Measurements from ENCODE around the gene SLC37A2.
"Not testable (repeated sequence)": the region's sequence is repeated elsewhere in the genome, so short reads cannot be mapped to it uniquely, and the experiment has no call there.

Gene SLC37A2

DNA sequence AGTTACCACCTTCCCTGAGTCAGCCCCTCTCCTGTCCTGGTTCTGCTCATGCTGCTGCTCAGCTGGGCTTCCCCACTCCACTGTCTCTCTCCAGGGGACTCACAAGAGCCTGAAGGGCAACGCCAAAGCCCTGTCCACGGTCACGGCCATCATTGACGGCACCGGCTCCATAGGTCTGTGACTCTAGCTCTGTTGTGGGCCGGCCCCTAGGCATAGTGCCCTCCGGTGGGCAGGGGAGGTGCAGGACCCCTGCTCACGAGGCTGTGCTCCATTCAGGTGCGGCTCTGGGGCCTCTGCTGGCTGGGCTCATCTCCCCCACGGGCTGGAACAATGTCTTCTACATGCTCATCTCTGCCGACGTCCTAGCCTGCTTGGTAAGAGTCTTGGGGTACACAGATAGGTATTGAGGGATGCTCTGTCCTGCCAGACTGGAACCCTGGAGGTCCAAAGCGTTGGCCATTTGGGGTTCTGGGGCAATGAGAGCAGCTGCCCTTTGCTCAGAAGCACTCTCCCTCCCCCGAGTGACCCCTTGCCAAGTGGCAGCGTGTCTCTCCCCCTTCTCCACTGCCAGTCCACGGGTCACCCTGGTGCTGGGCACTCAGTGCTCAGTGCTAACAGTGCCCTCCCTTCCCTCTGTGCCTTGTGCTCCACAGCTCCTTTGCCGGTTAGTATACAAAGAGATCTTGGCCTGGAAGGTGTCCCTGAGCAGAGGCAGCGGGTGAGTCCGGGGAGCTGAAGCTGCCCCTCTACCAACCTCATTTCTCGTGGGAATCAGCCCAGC lies 22.4 kb downstream of the SLC37A2 start:
- no peak for DNase-seq

GRCh38 chr11:125086633-125087296 lies 23.7 kb downstream of the SLC37A2 start:
- DNase-seq, result no peak

DNA sequence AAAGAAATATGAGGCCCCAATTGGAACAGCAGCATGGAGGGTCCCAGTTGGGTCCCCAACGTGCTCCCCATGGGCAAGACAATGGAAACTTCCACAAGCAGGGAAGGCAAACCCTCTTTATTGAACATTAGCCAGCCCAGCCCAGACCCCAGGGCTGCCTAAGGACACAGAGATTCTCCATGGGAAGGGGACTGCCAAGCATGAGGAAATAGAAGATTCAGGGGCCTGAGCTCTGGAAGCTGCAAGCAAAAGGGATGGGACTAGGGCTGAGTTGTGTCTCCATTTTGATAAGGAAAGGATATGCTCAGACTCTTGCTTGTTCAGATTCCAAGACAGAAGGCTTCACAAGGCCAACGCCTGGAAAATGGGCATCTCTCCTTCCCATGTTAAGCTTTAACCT lies 25.0 kb downstream of the SLC37A2 start:
- DNase-seq, result no peak

DNA sequence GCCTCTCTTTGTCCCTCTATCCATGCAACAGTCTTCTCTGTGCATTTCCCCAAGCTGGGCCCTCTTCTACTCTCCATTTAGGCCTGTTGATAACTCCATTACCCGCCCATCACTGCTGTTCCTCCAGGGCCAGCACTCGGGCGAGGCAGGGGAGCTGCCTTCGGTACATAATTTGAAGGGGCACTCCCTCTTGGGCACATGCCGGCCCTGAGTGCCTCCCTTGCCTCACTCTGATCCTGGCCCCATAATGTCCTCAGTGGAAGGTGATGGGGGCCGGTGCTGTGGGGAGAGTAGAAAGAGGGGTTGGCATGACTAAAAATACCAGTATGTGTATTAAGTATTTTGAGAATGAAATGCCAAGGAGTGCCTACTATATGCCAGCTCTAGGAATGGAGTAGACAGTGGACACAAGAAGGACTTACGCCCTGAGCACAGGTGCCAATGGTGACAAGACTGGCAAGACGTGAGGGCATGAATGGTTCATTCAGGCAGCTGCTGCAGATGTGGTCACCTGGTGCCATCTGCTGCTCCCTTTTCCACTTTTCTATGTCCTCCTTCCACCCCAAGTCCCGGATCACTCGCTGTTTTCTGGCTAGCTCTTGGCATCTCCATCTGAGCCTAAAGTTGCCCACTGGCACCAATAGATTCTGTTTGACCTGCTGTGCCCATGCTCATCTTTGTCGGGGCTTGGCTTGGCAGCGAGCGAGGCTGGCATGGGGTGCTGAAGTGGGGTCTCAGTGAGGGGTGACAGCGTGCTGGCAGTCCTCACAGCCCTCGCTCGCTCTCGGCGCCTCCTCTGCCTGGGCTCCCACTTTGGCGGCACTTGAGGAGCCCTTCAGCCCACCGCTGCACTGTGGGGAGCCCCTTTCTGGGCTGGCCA lies 25.7 kb downstream of the SLC37A2 start:
- DNase-seq, result no peak

DNA sequence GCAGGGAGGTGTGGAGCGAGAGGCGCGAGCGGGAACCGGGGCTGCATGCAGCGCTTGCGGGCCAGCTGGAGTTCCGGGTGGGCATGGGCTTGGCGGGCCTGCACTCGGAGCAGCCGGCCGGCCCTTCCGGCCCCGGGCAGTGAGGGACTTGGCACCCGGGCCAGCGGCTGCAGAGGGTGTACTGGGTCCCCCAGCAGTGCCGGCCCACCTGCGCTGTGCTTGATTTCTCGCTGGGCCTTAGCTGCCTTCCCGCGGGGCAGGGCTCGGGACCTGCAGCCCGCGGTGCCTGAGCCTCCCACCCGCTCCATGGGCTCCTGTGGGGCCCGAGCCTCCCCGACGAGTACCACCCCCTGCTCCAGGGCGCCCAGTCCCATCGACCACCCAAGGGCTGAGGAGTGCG lies 26.4 kb downstream of the SLC37A2 start:
- DNase-seq, result not testable (repeated sequence)

DNA sequence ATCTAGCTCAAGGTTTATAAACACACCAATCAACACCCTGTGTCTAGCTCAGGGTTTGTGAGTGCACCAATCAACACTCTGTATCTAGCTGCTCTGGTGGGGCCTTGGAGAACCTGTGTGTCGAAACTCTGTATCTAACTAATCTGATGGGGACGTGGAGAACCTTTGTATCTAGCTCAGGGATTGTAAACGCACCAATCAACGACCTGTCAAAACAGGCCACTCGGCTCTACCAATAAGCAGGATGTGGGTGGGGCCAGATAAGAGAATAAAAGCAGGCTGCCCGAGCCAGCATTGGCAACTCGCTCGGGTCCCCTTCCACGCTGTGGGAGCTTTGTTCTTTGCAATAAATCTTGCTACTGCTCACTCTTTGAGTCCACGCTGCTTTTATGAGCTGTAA lies 27.0 kb downstream of the SLC37A2 start:
- DNase-seq, result not testable (repeated sequence)

GRCh38 chr11:125090816-125091215 lies 27.7 kb downstream of the SLC37A2 start:
- DNase-seq, result no peak

DNA sequence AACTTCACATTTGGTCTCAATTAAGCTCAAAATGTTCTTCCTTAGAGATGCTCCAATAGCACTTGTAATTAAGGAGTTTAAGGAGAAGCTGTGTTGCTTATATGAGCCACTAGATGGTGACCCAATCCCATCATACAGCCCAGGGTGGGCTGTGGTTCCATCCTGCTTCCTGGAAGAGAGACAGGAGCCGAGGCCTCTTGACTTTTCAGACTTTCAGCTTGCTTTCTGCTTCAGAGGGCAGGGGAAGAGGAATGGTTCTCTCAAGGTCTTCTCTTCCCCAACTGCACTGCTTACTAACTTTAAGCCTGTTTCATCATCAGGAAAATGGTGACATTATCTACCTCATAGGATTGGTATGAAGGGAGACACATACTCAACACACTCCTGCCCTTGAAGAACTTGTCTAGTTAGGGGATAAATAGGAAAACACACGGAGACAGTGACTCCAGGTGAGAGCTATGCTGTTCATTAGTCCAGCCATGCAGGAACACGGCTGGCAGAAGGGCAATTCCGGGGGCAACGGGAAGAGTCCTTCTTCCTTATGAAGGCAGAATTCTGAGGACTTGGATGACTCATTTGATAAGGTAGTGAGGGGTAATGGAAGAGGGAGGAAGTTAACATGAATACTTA lies 28.3 kb downstream of the SLC37A2 start:
- DNase-seq, result no peak

DNA sequence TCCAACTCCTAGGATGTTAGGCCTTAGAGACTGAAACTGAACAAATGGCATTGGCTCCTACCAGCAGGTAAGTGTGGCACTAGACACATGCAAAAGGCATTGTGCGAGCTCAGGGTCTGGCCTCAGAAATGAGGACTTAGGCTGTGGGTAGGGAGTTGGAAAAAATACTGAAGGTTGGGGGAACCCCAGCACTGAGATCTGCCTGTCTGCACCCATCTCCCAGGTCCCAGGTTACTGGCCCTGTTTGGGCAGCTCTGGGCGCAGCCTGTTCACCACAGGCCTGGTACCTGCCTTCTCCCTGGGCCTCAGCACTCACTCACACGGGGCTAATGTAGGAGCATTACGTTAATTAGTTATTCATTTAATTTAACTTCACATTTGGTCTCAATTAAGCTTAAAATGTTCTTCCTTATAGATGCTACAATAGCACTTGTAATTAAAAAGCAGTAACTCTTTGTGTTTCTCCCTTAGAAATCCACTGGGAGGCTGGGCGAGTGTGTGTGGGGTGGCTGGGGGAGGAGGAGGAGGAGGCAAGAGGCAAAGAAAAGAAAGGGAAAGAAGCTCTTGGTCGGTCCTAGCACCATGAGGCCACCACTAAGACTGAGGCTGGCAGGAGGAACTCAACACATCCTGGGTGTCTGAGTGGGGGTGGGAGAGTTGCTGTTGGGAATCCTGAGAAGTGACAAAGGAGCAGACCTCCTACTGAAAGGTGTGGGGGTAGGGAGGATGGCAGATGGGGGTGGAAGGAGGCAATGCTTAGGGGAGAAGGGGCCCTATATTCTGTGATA lies 29.0 kb downstream of the SLC37A2 start:
- no peak for DNase-seq

GRCh38 chr11:125092669-125093068 lies 29.6 kb downstream of the SLC37A2 start:
- no peak for DNase-seq

GRCh38 chr11:125093502-125093901 lies 30.4 kb downstream of the SLC37A2 start:
- DNase-seq, result no peak

DNA sequence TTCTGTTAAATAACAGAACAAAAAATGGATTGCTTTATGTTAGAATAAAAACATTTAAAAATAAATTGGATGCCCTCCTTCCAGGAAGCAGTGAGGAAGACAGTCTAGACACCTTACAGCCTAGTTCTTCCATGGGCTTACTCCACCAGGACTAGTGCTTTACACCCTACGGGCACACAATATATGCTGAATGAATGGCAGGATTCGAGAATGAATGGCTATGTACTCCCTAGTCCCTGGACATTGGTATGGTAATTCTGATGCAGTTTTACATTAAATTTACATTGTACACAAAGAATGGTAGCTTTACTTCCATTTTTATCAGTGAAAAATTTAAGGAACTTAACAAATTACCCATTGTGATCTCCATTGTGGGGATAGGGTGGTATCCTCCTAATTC lies 31.6 kb downstream of the SLC37A2 start:
- no peak for DNase-seq

GRCh38 chr11:125100136-125100535 lies 37.0 kb downstream of the SLC37A2 start:
- DNase-seq, result no peak

DNA sequence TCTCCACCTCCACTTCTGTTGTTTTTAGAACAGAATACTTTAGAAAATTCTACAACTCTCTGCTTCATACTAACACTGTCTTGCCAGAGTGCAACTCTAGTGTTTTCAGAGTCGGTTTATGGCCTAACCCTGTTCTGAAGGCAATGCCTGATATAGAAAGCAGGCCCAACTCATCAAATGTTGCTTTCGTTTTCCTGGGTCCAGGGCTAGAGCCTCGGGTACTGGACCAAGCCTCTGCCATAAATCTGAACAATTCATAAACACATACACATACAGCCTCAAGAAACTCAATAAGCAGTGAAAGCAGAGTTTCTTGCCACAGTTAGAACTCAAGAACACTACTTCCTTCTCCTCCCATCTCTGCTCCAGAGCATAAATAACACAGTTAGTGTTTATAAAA lies 38.5 kb downstream of the SLC37A2 start:
- no peak for DNase-seq

- DNase-seq, result no peak
Measured at GRCh38 chr11:125102025-125102424, 38.9 kb downstream of the SLC37A2 start.

- no peak for DNase-seq
Measured at GRCh38 chr11:125102510-125102909, 39.4 kb downstream of the SLC37A2 start.

DNA sequence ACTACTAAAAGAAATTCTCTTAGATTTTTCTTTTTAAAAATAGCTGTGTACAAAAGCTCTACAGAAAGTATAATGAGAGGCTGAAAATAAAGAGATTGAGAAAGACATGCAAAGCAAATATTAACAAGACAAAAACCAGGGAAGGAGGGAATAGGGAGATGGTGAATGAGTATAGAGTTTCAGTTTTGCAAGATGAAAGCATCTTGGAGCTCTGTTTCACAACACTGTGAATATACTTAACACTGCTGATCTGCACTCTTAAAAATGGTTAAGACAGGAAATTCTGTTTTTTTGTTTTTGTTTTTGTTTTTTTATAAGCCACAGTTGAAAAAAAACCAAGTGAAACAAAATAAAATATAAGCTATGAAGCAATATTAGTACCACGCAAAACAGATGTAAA lies 42.8 kb downstream of the SLC37A2 start:
- no peak for DNase-seq

- DNase-seq, result no peak
Measured at GRCh38 chr11:125108469-125108868, 45.4 kb downstream of the SLC37A2 start.

GRCh38 chr11:125110506-125110905 lies 47.4 kb downstream of the SLC37A2 start:
- no peak for DNase-seq

GRCh38 chr11:125111001-125111342 lies 47.9 kb downstream of the SLC37A2 start:
- DNase-seq, result peak; percentile 5

- peak; percentile 95 for DNase-seq
Measured at GRCh38 chr11:125111343-125112207, 48.5 kb downstream of the SLC37A2 start, which contains the start of gene TMEM218. Gene TMEM218, minus strand, starts transcription at chr11:125111626. Its CDS starts 9,385 bp downstream, at chr11:125102241.

Measured in stimulated activated CD4-positive, alpha-beta T cell treated with anti-CD3 and anti-CD28 coated beads, Interleukin-12 subunit alpha, Interleukin-12 subunit beta, amount 100 ng/mL, for 4 hours (primary cell).